Measurements from ENCODE around the gene TMED6. TPM values are rescaled to one million over a fixed set of nuclear protein-coding genes. Genes with fewer than 3 reads are reported as not detected.

TMED6 gene
- total and polyA plus RNA-seq, 2 of the 8 experiments (the other 6 are each of a cell fraction or from before 2014, with no cell fraction given): not detected

DNA sequence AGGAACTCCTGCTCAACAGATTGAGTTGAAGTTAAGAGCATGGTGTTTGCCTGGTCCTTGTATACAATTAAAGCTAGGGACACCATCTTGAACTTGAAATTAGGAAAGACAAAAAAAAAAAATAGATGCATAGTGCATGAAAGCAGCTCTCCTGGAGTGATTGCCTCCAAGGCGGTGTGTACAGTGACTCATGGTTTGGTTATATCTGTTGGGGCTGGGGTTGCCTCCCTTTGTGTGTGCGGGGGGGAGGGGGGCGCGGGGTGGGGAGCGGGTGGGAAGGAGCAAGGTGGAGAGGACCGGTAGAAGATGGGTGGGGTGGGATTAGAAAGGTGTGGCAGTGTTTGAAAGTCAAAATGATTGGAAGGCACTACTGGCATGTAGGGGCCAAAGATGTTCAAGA, 3.4 kb downstream of the TMED6 start:
- 82% methylated on average over 1 of the region's 6 CpGs; no CpG with 5 or more reads in 1 of the 2 experiments for WGBS, 2 experiments (ENCODE audit: extremely low coverage in 1 of 2, insufficient coverage in 1 of 2, insufficient read length in 1 of 2, insufficient replicate concordance in 2 of 2, low coverage in 1 of 2, low lambda C conversion rate in 2 of 2, missing lambda C conversion rate in 1 of 2)
- Histone ChIP-seq H2BK120ac (replicated peaks; ENCODE audit: low read depth, low read length) (no peak overlapping the region), H3K79me2 (ENCODE audit: control insufficient read depth in 1 of 2, insufficient read depth in 2 of 2, low read length in 2 of 2) (no peaks in the 10 kb centered on the region), H2BK20ac (ENCODE audit: low read length) (no peak overlapping the region), H3K4ac (replicated peaks; ENCODE audit: insufficient read length, low read depth, low read length) (no peak overlapping the region), H4K20me1 (replicated peaks in 1 of 2; ENCODE audit: control insufficient read depth in 1 of 2, insufficient read depth in 2 of 2, low read length in 2 of 2) (no peaks in the 10 kb centered on the region), H3K4me1 (replicated peaks in 1 of 4; ENCODE audit: control insufficient read depth in 3 of 4, insufficient read depth in 4 of 4, low read length in 3 of 4) (no peaks in the 10 kb centered on the region), H3K36me3 (ENCODE audit: control insufficient read depth in 2 of 4, insufficient read depth in 4 of 4, low read length in 3 of 4) (peaks cover 2 to 12% (median 5%) of the 10 kb centered on the region in 4 experiments; a peak in 5 of 8 replicates), H3K79me1 (ENCODE audit: low read depth, low read length) (no peaks in the 10 kb centered on the region), H3K27ac (ENCODE audit: low read depth, low read length) (no peak overlapping the region), H4K8ac (ENCODE audit: extremely low read depth, insufficient read depth, low read length) (no peak overlapping the region), H2BK12ac (ENCODE audit: low read depth, low read length) (no peak overlapping the region), H3K27me3 (replicated peaks in 1 of 4; ENCODE audit: control insufficient read depth in 3 of 4, extremely low read depth in 1 of 4, insufficient read depth in 3 of 4, low read length in 3 of 4) (no peaks in the 10 kb centered on the region), H2AFZ (ENCODE audit: low read length) (no peak overlapping the region), H4K5ac (ENCODE audit: insufficient read length, low read depth, low read length) (no peak overlapping the region), H3K18ac (ENCODE audit: extremely low read depth, low read length) (no peak overlapping the region), H3K56ac (replicated peaks; ENCODE audit: insufficient read length, low read depth, low read length) (no peak overlapping the region), H2BK5ac (ENCODE audit: low read depth, low read length) (no peak overlapping the region), H2BK15ac (ENCODE audit: low read length) (no peak overlapping the region), H3K4me2 (ENCODE audit: insufficient read depth in 1 of 2, low read depth in 2 of 2, low read length in 2 of 2) (no peak overlapping the region), H2AK5ac (ENCODE audit: low read depth, low read length) (no peak overlapping the region), H3K14ac (ENCODE audit: insufficient read length) (no peak overlapping the region), H4K91ac (replicated peaks; ENCODE audit: insufficient read length, low read length) (no peak overlapping the region), H3K4me3 (ENCODE audit: extremely low read depth in 1 of 4, insufficient read depth in 2 of 4, low read depth in 3 of 4, low read length in 4 of 4) (no peak overlapping the region), H3K23ac (ENCODE audit: insufficient read length) (no peak overlapping the region), H3K23me2 (ENCODE audit: low read depth, low read length) (no peaks in the 10 kb centered on the region), H3K9ac (replicated peaks in 1 of 4; ENCODE audit: extremely low read depth in 1 of 4, low read depth in 3 of 4, low read length in 3 of 4) (no peak overlapping the region), H3K9me3 (ENCODE audit: insufficient read depth in 2 of 2, low read depth in 1 of 2, low read length in 1 of 2) (no peaks in the 10 kb centered on the region)
- no peak for TF ChIP-seq ASH2L (IDR thresholded peaks at IDR 0.05; ENCODE audit: low read length)
- no peak for TF ChIP-seq TAF7 (optimal IDR thresholded peaks at IDR 0.05; ENCODE audit: borderline replicate concordance, low read depth, low read length)
- TF ChIP-seq NRF1 (IDR thresholded peaks at IDR 0.05; ENCODE audit: low read depth, low read length): no peak
- no peak for TF ChIP-seq CBX5 (IDR thresholded peaks at IDR 0.05; ENCODE audit: low read depth, low read length)
- ChIA-PET POLR2A (ENCODE audit: partially characterized antibody) (interaction anchor here (1.2 to 29.8 kb wide), 4 partner anchors 8 to 38 kb away, joined by 3 to 497 read pairs (median 6); partner anchors contain the start of genes COG8, NIP7, PDF and TERF2), CTCF (ENCODE audit: partially characterized antibody) (no interaction called here)
- no peak for FAIRE-seq
- no peak for DNase-seq (ENCODE audit: low read depth in 1 of 2, low spot score in 2 of 2)
